OCI-M2 (cell line): ENCODE data around the gene DEFB124.
"Not testable (repeated sequence)": the region's sequence is repeated elsewhere in the genome, so short reads cannot be mapped to it uniquely, and the experiment has no call there.

Experiments used
- DNase-seq: peaks from one replicate; lab custom pipeline; 2025; ENCODE audit not compliant: unreplicated experiment; lab: John Stamatoyannopoulos, UW

The DEFB124 gene

DNA sequence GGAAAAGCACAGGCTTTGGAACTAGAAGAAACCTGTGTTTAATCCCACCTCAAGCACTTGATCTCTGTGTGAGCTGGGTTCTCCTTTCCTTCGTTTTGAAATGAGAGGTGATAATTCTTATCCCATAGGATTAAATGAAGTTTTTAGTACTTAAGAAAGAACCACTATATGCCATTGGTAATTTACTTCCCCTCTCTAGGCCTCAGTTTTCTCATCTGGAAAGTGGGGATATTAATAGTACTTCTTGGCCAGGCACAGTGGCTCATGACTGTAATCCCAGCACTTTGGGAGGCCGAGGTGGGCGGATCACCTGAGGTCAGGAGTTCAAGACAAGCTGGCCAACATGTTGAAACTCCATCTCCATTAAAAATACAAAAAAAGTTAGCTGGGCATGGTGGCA is 14.2 kb upstream of the DEFB124 start:
- no peak for DNase-seq

DNA sequence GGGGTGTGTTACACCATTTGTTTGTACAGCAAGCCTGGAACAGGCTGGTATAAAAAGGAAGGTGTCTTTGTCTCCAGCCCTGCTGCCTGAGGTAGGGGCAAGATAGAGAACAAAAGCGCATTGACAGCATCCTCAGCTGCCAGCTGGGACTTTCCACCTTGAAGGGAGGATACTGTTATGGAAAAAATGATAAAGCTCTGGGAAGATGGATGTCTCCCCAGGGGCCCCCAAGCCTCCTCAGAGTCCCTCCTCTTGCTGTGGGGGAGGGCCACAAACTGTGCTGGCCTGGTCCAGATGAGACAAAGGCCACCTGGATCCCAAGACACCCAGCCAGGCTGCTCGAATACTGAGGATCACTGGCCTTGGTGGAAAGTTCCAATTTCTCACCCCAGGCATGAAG is 13.2 kb upstream of the DEFB124 start:
- no peak for DNase-seq

DNA sequence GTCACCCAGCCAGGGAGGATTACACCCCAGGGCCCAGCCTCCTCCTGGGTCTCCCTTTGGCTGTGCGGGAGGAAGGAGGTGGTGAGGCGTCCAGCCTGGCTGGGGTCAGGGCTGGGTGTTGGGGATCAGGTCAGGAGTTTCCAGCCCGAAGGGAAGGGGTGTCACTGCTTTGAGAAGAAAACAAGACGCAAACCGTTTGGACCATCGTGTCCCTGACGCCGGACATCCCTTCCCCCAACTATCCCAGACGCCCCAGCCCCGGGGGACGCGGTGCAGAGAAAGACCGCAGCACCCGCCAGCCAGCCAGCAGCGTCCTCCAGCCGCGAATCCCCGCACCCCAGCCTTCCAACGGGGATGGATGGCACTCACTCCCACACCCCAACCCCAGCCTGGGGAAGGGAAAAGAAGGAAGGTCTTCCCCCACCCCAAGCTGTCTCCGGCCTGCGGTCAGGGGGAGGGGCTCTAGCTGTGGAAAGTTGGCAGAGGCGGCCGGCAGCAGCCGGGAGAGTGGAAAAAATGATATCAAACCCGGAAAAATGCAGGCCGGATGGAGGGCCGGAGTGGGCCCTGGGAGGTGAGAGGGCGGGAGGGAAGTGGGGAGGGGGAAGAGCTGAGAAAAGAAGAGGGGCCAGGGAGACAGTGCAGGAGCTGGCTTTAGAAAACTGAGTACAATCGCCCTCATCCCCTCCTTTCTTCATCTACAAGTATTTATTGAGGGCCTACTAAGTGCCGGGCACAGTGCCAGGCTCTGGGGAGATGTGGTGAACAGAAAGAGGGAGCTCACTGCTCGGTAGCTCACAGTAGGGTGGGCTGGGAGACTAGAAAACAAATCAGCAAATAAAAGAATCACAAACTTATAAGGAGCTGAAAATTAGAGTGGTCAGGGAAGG is 10.8 kb upstream of the DEFB124 start:
- DNase-seq: no peak

GRCh38 chr20:31484001-31484400 is 9.1 kb upstream of the DEFB124 start:
- no peak for DNase-seq

DNA sequence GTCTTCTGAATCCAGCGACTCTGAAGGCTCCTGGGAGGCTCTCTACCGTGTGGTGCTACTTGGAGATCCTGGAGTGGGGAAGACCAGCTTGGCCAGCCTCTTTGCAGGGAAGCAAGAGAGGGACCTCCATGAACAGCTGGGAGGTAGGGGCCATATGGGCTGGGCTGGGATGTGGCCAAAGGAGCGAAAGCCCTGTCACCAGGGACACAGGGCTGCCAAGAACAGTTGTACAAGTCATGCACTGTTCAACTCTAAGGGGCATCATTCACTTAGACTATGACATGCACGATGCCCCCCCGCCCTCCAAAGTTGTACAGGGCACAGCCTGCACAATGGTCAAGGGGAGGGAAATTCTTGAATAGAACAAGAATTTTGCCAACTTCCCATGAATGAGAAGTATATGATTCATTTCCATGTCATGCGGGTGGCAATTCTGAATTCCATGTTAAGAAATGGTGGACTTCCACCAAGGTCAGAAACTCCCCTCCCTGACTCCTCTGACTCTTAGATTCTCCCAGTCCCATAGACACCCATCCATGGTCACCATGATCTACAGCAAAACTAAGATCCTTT is 1.8 kb upstream of the DEFB124 start:
- DNase-seq: no peak

DNA sequence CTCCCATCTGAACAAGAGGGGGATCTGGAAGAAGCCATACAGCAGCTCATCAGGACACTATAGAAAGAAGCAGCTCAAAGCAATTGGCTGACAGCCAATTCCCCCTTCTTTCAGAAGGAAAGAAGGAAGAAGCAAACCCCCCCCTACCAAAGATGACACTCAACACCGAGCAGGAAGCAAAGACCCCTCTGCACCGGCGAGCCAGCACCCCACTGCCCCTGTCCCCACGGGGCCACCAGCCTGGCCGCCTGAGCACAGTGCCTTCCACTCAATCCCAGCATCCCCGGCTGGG is 1.3 kb upstream of the DEFB124 start:
- DNase-seq: no peak

DNA sequence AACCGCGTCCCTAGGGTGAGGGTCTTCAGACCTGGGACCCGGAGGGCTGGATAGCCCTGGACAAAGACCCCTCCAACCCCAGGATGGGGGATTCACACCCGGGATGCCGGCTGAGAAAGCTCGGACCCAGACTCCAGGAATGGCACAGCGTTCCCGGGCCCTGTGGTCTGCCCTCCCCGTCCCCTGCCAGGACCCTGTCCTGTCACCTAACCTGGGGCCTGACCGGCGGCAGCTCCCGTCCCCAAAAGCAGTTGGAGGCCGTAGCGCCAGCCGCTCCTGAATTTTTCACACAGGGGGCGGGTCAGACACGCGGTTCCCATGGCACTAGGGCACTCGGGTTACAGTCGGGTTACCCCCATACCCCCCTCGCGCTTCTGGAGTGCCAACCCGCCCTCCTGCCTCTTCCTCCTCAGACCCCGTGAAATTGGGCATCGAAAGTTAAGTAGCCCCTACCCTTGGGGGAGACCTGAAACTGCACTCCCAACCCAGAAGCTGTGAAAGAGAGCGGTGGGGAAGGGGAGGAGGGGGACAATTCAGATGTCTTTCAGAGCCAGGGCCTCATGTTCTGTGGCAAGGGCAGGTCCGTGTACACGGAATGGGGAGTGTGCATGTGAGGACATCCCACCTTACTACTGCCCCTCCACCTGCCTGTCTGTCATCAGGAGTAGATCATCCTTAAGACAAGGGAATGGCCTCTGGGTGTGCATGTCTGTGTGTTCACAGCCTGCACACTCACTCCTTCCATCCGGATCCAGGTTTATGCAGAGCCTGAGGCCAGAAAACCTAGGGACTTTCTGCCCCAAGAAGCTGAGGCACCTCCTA is 756 bp upstream of the DEFB124 start:
- DNase-seq: no peak

GRCh38 chr20:31474097-31474436 is 860 bp downstream of the DEFB124 start:
- DNase-seq: no peak

DNA sequence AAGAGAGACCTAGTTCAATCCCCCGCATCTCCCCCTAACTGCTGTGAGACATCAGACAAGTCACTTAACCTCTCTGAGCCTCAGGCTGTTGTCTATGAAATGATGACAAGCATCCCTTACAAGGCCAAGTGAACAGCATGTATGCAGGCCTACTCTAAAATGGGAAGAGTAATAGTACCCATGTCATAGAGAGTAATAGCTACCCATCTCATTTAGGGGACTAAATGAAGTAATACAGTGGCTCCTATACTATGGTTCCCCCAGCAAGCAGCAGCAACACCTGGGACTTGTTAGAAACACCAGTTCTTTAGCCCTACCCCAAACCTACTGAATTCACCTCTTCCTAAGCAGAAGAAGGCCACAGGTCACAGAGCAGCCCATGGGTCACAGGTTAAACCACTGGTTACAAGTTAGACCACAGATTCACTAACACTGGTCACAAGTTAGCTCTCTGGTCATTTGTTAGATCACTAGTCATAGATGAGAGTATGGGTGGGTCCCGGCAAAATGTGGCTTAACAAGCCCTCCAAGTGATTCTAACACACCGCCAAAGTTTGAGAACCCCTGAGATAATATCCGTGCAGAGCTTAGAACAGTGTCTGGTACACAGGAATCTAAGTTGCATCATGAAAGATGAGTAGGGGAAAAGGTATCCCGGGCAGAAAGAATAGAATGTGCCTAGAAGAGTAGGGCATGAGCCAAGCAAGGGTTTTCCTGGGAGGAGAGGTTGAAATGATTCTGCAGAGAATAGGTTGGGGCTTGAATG is 1.4 kb downstream of the DEFB124 start:
- no peak for DNase-seq

DNA sequence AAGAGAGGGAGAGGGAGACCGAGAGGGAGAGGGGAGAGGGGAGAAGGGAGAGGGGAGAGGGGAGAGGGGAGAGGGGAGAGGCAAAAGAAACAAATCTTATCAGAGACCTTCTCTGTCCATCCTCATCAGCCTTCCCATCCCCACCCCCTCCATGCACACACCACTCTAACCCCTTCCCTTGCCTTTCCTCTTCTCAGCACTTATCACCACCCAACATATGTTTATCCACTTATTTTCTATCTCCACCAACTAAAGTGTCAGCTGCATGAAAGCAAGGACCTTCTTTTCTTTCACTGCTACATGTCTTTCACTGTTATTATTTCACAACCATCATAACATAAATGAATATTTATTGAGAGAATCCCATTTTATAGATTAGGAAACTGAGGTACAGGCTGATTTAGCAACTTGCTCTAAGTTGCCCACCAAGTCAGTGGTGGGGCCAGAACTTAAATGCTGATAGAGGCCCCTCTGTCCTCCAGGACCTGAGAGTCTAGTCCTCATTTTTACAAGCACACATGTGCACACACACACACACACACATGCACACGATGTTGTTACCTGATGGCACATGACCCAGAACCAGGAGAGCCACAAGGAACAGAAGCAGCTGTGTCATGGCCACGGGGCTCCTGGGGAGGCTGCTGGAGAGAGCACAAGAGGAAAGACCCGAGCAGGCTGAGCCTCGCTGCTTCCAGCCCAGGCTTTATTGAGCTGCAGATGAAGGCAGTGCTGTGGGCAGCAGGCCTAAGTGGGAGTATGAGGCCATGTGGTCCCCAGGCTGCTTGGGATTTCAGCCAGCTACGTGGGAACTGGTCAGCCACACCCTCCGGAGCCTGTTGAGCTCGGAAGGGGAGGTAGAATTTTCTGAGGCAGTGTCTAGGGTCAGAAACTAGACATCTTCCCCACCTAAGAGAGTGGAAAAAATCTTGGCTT is 2.3 kb downstream of the DEFB124 start:
- no peak for DNase-seq

DNA sequence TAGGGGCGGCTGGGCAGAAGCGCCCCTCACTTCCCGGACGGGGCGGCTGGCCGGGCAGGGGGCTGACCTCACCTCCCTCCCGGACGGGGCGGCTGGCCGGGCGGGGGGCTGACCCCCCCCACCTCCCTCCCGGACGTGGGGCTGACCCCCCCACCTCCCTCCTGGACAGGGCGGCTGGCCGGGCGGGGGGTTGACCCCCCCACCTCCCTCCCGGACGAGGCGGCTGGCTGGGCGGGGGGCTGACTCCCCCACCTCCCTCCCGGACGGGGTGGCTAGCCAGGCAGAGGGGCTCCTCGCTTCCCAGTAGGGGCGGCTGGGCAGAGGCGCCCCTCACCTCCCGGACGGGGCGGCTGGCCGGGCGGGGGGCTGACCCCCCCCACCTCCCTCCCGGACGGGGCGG is 4.0 kb downstream of the DEFB124 start:
- not testable (repeated sequence) for DNase-seq

GRCh38 chr20:31454361-31454760 is 20.6 kb downstream of the DEFB124 start:
- DNase-seq: no peak

DNA sequence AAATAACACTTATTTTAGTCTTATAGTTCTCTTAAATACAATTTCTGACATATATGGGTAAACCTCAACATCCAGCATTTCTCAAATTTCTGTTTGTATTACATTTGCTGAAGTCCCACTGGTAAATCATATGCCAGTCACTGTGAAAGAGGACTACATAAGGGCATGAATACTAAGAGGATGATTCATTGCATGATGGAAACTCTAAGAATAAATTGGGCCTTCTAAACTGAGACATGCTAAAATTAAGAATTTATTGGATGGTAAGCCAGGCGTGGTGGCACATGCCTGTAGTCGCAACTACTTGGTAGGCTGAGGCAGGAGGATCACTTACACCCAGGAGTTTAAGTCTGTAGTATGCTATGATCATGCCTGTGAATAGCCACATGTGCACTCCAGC is 22.4 kb downstream of the DEFB124 start:
- no peak for DNase-seq

- DNase-seq: no peak
These were observed 25.2 kb downstream of the DEFB124 start for GRCh38 chr20:31449511-31450414.

GRCh38 chr20:31446084-31446819 is 28.7 kb downstream of the DEFB124 start:
- DNase-seq: no peak

DNA sequence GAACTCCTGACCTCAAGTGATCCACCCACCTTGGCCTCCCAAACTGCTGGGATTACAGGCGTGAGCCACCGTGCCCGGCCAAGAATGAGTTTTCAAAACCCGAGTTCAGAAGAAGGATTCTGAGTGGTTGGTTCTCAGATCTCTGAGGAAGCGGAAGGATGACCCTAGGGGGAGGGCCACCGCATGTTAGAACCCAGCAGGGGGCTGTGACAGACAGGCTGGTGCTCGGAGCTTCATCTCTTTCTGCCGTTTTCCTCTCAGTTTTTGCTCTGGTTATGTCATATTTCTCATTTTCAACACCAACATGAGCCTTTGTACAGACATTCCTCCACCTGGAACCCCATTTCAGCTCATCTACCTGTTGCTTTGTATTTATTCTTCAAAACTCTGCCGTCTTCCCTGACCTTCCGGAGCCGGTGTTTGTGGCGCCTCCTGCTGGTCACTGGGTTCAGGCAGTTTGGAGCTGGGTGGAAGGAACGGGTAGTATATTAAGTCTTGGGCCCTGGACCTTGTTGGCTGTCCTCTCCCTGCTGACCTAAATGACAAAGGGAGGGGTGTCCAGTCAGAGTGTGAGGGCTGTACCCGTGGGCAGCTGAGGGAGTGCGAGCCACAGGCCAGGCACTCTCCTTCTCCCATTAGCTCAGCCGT is 34.8 kb downstream of the DEFB124 start, which contains the start of gene DEFB123:
Gene DEFB123, plus strand, starts transcription at position 621 of the 648 bp plus-strand sequence. CDS start 67 bp downstream, outside the sequence.
- no peak for DNase-seq

- DNase-seq: no peak
These were observed 44.3 kb downstream of the DEFB124 start for GRCh38 chr20:31430568-31431115.

GRCh38 chr20:31427576-31427975 is 47.4 kb downstream of the DEFB124 start:
- not testable (repeated sequence) for DNase-seq
